Left hindlimb (tissue), 1 donor: ENCODE measurements around the gene TPPP.

ENCODE experiments used
- DNase-seq: peaks from one replicate; pipeline ENCODE4 v3.0.0-alpha.2; 2018

The TPPP gene

DNA sequence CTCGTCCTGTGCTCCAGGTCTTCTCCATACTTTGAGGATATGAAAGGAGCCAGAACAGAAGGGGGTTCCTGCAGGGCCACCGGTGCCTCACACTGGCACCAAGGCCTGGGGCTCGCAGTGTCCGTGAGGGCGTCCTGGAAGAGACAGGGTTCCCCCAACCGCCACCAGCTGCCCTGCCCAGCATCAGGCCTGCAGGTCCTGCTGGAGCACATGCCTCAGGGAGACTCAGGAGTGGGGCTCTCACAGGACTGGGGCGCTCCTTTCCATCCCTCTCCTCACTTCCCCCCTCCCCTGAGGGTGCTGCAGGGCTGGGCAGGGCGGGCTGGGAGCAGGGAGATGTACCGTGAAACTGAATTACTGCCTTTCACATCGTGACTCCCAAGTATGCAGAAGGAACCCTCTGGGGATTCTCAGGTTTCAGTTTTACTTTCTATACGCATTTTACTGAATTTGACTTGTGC, 49.3 kb downstream of the TPPP start:
- DNase-seq: no peak

DNA sequence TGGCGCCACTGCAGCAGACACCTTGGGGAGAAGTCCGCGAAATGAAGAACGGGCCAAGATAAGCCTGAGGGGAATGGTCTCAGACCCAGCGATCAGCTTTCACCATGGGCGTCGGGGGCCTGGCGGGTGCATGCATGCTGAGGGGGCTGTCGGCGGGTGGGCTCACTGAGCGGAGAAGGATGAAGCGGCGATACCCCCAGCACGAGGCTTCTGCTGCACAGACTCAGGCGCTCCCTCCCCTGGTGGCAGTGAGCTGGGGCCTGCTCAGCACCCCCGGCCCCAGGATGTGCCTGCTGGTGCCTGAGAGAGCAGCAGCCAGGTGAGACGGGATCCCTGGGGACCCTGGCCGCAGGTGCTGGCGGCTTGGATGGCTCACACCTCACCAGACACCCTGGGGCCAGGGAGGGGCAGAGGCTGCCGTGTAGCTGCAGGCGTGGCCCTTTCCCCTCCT, 49.8 kb downstream of the TPPP start:
- no peak for DNase-seq

DNA sequence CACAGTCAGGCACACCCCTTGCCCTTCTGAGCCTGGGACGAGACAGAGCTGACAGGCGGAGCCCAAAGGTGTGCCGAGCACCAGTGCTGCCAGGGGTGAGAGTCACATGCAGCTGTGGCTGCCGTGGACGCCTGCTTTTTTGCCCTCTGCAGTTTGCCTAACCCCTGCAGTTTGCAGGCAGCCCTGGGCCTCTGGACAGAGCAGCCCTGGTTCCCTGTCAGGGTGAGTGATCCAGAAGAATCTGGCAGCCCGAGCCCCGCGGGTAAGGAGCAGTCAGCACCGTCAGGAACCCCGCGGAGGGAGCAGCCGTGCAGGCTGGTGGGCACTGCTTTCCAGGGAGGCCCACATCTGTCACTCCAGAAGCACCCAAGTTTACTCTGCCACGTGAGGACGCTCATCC, 50.7 kb downstream of the TPPP start:
- no peak for DNase-seq

DNA sequence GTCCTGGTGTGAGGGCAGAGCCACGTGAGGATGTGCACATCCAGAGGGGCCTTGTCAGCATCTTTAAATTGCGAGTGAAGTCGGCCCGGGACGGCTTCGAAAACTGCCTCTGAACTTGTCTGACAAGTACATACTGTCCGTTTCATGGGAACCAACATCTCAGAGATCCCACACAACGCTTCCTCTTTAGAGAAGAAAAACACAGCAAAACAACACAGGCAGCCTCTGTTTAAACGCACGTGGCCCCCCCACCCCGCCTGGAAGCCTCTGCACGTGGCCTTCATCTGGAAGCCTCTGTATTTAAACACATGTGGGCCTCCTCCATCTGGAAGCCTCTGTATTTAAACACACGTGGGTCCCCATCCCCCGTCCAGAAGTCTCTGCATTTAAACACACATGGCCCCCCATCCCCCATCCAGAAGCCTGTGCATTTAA, 51.8 kb downstream of the TPPP start:
- DNase-seq: no peak

DNA sequence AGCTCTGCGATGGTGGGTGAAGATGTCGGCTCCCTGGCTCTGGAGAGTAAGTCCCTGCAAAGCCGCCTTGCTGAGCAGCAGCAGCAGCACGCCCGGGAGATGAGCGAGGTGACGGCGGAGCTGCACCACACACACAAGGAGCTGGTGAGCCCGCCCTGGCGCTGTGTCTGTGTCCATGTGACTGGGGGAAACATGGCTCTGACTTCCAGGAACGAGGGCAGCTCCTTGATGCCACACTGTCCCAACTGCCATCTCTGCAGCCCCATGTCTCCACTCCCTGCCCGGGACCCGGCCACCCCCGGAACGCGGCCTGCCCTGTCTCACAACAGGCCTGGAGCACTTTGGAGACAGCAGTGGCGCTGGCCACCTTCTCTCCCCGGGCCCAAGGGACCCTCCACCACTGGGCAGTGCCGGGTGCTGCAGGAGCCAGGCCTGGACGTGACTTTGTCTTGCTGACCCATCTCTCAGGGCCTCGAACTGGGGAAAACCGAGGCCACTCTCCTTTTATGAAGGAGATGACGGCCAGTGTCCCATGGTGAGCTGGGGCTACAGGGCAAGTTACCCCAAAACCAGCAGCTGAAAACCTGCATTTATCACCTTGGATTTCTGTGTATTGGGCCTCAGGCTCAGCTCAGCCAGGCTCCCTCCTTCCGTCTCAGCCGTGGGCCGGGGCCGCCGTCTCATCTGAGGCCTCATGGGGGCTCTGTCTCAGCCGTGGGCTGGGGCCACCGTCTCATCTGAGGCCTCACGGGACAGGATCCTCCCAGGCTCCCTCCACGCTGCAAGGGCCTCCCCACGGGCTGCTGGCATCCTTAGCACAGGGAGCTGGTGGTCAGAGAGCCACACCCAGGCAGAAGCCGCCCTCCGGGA, 52.5 kb downstream of the TPPP start:
- peak; percentile 22 for DNase-seq

DNA sequence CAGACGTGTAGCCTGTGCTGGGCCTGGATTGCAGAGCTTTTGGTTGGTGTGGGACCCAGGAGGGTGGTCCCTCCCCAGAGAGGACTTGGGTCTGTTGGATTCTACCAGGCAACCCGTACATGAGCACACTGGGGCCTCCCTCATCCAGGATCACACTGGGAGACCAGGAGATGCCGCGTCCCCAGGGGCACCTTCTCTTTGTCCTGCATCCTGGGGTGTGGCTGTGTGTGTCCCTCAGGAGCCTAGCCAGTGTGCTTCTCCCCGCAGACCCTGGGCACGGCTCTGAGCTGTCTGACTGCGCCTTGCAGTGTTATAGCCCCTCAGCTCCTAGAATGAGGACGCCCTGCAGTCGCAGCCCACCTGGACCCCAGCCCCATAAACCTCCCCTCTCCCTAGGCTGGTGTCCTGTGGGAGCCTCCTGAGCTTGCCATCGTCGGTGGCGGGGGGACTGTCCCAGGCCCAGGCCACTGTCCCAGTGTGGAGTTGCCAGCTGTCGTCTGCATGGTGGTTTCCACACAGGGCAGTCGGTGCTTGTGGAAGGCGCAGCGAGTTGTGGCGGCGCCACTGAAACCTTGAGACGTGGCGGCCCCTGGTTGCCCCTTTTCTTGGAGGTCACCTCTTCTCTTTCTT, 53.5 kb downstream of the TPPP start:
- DNase-seq: peak; percentile 23

DNA sequence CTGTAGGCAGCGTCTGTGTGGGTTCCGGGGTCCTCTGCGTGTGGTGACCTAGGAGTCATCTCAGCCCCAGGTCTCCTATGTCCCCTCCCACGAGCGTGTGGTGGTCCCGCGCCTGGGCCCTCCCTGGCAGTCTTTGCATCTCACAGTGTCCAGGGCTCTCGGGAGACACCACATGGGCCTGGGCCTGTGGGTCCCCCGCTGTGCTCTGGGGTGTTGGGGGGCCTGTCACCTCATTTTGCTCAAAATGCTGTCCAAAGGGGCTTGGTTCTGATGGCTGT, 54.0 kb downstream of the TPPP start:
- DNase-seq: peak; percentile 9

DNA sequence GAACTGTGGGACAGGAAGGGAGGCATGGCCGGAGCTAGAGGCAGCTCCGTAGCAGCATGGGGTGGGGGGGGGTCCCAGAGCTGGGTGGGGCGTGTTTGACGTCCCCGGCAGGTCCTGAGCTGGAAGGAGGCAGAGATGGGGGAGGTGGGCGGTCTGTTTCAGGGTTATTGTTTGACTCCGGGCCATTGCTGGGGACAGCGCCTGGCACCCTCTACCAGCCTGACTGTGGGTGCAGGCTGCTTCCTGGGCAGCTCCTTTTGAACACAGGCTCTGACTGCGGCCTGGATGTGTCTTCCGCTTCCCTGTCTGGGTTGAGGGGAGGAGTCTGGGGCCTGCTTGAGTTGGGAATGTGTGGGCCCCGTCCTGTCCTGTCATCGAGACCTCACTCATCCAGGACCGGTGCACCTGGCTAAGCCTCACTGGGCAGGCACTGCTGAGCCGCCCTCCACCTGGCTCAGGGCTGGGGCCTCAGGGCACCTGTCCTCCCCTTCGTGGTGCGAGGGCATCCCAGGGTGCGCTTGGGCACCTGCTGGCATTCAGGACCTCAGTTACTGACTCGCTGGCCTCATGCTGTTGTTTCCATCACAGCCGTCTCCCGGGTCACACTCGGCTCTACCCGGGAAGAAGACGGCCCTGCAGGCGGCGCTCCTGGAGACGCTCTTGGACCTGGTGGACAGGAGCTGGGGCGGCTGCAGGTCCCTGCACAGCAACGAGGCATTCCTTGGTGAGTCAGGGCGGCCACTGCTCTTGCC, 54.5 kb downstream of the TPPP start:
- DNase-seq: peak; percentile 23

DNA sequence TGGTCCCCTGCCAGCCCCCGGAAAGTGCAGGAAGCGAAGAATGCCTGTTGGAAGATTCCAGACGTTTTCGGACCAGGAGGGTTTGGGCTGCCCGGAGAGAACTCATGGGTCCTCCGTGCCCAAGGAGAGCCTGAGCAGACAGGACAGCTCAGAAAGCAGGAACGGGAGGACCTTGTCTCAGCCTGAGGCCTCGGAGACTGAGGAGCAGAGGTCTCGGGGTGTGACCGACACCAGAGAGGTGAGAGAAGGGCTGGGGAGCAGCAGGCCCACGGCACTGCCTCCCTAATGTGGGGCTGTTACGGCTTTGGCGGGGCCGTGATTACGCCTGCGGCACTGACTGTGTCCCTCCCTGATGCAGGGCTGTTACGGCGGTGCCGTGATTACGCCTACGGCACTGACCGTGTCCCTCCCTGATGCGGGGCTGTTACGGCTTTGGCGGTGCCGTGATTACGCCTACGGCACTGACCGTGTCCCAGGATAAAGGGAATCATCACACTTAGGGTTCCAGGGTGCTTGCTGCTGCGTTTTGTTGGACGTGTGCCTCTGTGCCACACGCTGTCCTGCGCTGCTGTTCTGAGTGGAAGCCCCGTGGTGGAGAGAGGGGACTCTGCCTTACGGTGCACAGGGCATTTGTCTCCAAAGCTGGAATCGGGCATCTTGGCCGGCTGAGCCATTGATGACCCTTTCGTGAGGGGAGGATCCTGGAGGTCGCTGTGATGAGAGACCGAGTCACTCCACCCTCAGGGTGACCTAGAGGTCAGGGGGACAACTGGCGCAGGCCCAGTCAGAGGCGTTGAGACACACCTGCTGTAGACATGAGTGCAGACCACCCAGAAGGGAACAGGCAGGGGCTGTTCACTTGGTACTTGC, 55.3 kb downstream of the TPPP start:
- DNase-seq: peak; percentile 3

DNA sequence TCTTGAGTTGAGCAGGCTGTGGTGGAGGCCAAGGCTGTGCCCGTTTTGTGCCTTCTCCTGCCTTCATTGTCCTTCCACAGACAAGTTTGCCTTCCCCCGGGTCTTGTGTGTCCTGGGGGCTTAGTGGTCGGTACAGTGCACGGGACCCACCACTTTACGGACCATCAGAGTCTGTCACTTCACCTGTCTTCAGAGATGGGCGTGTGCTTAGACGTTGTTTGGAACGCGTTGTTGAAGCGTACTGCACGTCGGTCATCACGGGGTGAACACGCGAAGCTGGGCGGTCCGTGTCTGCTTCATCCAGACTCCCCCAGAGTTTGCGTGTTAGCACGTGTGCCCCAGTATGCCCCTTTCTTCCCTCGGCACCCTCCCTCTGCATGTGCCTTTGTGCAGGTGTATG, 56.2 kb downstream of the TPPP start:
- peak; percentile 4 for DNase-seq

DNA sequence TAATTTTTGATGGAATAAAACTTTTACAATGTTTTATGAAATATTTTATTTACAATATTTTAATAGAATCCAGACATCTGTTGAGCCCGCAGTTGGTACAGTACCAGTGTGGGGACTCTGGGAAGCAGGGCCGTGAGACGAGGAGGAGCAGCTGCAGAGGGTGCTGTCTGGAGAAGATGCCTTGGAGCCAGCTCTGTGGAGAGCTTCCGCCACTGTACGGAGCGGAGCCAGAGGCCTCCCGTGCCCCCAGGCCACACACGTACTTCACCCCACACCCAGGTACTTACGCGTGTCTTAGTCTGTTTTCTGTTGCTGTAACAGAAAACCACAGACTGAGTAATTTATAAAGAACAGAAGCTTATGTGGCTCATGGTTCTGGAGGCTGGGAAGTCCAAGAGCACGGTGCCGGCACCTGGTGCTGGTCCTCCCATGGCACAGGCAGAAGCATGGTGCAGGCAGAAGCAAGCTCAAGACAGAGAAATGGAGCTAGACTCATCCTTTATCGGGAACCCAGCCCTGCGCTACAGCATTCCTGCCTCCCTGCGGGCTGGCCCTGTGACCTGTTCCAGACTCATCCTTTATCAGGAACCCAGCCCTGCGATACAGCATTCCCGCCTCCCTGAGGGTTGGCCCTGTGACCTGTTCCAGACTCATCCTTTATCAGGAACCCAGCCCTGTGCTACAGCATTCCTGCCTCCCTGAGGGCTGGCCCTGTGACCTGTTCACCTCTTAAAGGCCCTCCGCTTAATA, 57.7 kb downstream of the TPPP start:
- DNase-seq: peak; percentile 5

DNA sequence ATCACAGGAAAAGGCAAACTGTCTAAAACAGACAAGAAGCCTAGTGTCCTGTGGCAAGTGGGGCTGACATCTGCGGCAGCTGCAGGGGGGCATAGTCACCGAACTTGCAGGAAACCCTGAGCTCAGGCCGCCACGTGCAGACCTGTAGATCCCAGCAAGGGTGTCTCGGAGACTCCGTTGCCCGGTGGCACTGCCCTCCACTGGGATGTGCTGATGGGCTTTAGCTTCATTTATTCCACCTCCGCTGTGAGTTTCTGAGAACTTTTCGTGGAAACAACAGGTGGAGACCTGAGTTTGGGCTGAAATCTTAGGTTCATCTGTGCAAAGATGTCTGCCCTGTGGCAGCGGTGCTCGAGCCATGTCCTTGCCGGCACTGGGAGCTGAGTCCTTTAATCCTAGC, 59.0 kb downstream of the TPPP start:
- DNase-seq: no peak

DNA sequence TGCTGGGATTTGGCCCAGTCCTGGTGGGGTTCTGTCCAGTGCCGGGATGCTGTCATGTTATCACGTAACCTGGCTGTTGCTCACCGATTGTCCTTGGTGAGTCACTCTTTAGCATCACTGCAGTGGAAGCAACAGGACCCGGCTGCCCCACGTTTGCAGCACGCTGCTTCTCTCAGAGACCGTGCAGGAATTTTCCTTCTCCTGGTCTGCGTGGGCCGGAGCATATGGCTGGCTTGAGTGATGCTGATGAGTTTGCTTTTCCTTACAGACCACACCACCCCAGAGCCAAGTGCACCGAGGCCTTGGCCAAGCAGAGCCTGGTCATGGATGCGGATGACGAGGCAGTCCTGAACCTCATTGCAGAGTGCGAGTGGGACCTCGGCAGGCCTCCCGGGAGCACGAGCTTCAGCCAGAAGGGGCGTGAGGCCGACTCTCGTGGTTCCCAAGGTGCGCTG, 59.6 kb downstream of the TPPP start:
- DNase-seq: no peak

DNA sequence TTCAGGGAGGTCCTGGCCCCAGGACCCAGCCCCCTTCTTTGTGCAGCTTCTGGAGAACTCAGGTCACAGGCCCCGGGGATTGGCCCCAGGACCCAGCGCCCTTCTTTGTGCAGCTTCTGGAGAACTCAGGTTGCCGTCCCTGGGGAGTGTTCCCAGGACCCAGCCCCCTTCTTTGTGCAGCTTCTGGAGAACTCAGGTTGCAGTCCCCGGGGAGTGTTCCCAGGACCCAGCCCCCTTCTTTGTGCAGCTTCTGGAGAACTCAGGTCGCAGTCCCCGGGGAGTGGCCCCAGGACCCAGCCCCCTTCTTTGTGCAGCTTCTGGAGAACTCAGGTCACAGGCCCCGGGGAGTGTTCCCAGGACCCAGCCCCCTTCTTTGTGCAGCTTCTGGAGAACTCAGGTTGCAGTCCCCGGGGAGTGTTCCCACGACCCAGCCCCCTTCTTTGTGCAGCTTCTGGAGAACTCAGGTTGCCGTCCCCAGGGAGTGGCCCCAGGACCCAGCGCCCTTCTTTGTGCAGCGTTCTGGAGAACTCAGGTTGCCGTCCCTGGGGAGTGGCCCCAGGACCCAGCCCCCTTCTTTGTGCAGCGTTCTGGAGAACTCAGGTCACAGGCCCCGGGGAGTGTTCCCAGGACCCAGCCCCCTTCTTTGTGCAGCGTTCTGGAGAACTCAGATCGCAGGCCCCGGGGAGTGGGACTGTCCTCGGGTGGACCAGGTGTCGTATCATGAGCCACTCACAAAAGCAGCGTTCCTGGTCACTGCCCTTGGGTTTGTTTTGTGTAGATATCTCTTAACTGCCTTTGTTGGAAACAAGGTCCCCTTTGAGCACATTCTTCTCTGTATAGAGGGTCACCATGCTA, 64.6 kb downstream of the TPPP start:
- DNase-seq: peak; percentile 25

DNA sequence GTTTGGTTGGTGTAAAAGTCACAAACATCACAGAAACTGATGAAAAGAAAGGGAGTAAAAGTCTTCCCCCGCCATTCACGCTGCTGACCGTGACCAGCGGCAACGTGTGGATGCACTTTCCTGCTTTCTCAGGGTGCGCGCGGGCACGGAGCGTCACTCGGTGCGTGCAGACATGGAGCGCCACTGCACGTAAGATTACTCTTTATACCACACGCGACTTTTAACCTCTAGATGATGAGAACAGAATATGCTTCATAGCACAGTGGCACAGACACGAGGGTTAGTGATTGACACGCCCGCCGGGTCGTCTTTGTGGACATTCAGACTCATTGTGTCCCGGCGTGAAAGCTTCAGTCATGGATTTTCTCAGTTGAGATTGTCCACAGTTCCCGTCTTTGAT, 65.3 kb downstream of the TPPP start:
- peak; percentile 11 for DNase-seq

DNA sequence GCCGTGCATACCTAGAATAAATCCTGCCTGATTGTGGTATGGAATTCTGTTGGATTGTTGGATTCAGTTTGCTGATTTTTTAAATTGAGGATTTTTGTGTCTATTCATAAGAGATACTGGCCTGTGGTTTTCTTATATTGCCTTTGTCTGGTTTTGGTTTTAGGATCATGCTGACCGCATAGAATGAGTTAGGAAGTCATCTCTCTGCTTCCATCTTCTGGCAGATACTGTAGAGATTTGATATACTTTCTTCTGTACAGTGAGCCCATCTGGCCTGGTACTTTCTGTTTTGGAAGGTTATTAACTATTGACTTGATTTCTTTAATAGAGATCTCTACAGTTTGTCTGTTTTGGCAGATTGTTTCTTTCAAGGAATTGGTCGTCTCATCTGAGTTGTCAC, 66.3 kb downstream of the TPPP start:
- DNase-seq: no peak

DNA sequence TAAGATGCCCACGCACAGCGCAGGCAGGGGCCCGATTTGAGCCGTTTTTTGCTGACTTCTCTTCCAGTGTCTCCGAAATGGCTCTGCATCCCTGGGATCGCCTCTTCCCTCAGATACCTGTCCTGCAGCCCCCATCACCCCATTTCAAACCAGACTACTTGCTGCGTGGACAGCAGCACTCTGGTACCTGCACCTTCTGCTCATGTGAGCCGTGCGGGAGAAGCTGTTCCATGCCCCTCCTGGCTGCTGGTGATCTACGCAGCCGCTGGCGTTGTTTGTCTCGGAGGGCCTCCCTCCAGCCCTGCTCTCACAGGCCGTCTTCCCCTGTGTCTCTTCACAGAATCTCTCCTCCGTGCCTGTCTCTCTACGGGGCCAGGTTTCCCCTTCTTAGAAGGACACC, 67.6 kb downstream of the TPPP start:
- peak; percentile 7 for DNase-seq

DNA sequence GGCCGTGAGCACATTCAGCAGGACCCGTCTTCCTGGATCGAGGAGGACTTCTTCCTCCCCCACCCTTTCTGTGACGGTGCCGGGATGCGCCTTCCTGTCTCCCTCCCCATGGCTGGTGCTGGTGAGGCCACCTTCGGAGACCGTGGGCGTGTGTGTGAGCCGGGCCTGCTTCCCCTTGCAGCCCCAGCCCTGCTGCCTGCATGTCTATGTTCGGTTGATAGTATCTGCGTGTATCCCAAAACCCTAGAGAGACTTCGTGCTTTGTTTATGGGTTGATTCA, 68.3 kb downstream of the TPPP start:
- DNase-seq: peak; percentile 17

DNA sequence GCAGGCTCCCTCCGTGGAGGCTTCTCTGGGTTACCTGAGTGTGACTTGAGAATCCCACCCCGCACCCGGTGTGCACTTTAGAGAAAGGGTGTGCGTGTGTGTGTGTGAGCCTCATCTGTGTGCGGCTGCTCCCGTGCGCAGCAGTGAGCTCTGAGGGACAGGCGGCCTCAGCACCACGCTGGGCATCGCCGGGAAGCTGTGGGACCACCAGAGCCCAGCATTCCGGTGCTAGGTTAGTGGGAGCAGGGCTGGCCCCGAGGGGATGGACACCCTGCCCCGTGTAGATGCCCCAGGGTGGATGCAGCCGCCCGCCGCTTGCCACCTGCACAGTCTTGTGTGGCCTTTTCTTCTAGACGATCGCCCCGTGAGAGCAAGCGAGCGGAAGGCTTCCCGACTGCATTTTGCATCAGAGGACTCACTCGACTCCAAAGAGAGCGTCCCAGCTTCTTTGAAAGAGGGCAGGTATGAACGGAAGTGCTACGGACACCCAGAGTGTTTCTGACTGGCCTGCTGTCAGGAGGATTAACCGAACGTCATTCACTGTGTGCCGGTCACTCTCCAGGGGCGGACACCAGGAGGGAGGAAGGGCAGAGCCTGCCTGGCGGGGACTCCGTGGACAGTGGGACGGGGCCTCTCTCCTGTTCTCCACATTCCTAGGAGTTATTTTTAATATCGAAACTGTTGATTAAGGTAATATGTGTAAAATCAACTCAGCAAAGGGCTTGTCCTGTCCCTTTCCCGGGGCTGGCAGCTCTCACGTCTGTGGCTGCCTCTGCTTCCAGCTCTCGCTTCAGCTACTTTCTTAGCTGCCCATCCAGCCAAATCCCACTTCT, 68.8 kb downstream of the TPPP start:
- DNase-seq: no peak

DNA sequence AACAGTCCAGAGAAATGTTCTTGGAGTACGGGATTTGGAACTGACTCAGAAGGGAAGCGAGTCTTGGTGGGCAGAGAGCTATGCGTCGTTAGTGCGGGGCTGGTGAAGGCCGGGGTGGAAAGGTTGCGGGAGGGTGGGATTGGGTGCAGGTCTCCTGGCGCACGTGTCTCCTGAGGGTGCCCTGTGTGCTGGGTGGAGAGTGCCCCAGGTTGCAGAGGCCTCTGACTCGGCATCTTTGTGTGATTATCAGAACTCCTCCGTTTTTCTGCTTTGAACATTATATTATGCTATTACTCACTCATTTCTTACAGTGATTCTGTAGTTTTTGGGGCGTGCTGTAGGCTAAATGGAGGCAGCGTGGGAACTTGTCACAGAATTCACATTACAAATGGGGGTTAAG, 69.6 kb downstream of the TPPP start:
- no peak for DNase-seq
